Transverse colon (tissue), 3 donors: ENCODE data around the gene RANBP10.

Experiments
- CTCF ChIP-seq, 5 experiments: fragments of 200-600 bp in 3 of 5; fragments of 450-650 bp in 2 of 5; sonication (generic) in 3 of 5; IDR thresholded peaks; 1 replicate in 2 of 5; 2 replicates in 3 of 5; pipeline ENCODE4 v1.5.1; 2016 to 2017; ENCODE audit warnings: antibody characterized with exemption in 5 of 5, inconsistent platforms in 3 of 5, mild to moderate bottlenecking in 2 of 5, moderate library complexity in 1 of 5
- EP300 ChIP-seq: sonication (generic); formaldehyde crosslinking; IDR thresholded peaks from one replicate; pipeline ENCODE4 v1.6.1; 2017; ENCODE audit warnings: antibody characterized with exemption, low read depth
- POLR2A ChIP-seq: fragments of 450-650 bp; IDR thresholded peaks from one replicate; pipeline ENCODE4 v1.6.1; 2016; ENCODE audit warnings: antibody characterized with exemption, mild to moderate bottlenecking, moderate library complexity

- TF ChIP-seq CTCF (IDR thresholded peaks at IDR 0.05) (no peak), EP300 (no peak), POLR2A (no peak)
Observed at GRCh38 chr16:67804853-67805542, 1.4 kb downstream of the RANBP10 start.
